Measurements from ENCODE around the gene TNFRSF4. TPM values are rescaled to one million over a fixed set of nuclear protein-coding genes. Genes with fewer than 3 reads are reported as not detected.

The TNFRSF4 gene
- total RNA-seq, 1 experiment from 2014 or later, result 0.37 TPM

GRCh38 chr1:1254667-1254998 lies 40.7 kb upstream of the TNFRSF4 start:
- DNase-seq (ENCODE audit: low read depth, low spot score), result no peak
- BruUV-seq (replicated peaks), result no TSS peak
- Histone ChIP-seq H3K36me3 (ENCODE audit: control insufficient read depth in 1 of 2, insufficient read depth in 2 of 2, low read length in 2 of 2) (peaks cover 11 to 34% of the 10 kb centered on the region in 2 experiments; a peak in 3 of 4 replicates), H3K9me2 (ENCODE audit: insufficient read depth) (no peaks in the 10 kb centered on the region), H3K4me1 (ENCODE audit: control insufficient read depth in 1 of 2, insufficient read depth in 2 of 2, low read length in 2 of 2) (peaks cover 4 to 8% of the 10 kb centered on the region in 2 experiments; a peak in 3 of 4 replicates), H3K9me3 (ENCODE audit: control insufficient read depth in 1 of 2, insufficient read depth in 1 of 2, low read depth in 1 of 2, low read length in 2 of 2) (no peaks in the 10 kb centered on the region), H3K79me2 (ENCODE audit: insufficient read depth, low read length) (no peaks in the 10 kb centered on the region; the same call in 1 of the 2 replicates), H3K9ac (ENCODE audit: low read length) (no peak overlapping the region), H3K27me3 (ENCODE audit: insufficient read depth, low read length) (no peaks in the 10 kb centered on the region), H2AFZ (ENCODE audit: low read depth, low read length, poor library complexity, severe bottlenecking) (no peak overlapping the region), H3K4me3 (replicated peaks in 1 of 2; ENCODE audit: low read depth in 1 of 2, low read length in 2 of 2) (no peak overlapping the region), H3K4me2 (ENCODE audit: low read length) (no peak overlapping the region), H3K27ac (ENCODE audit: low read depth, low read length) (no peak overlapping the region), H4K20me1 (ENCODE audit: insufficient read depth) (no peaks in the 10 kb centered on the region)
- no peak for ATAC-seq
- TF ChIP-seq JUND (IDR thresholded peaks at IDR 0.05), result no peak
- no peak for TF ChIP-seq YY1 (IDR thresholded peaks at IDR 0.05; ENCODE audit: extremely low read depth, insufficient replicate concordance, low read depth, low read length)
- no peak for TF ChIP-seq REST (IDR thresholded peaks at IDR 0.05; ENCODE audit: low read depth)
- TF ChIP-seq, protein P1, sequence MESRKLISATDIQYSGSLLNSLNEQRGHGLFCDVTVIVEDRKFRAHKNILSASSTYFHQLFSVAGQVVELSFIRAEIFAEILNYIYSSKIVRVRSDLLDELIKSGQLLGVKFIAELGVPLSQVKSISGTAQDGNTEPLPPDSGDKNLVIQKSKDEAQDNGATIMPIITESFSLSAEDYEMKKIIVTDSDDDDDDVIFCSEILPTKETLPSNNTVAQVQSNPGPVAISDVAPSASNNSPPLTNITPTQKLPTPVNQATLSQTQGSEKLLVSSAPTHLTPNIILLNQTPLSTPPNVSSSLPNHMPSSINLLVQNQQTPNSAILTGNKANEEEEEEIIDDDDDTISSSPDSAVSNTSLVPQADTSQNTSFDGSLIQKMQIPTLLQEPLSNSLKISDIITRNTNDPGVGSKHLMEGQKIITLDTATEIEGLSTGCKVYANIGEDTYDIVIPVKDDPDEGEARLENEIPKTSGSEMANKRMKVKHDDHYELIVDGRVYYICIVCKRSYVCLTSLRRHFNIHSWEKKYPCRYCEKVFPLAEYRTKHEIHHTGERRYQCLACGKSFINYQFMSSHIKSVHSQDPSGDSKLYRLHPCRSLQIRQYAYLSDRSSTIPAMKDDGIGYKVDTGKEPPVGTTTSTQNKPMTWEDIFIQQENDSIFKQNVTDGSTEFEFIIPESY (IDR thresholded peaks at IDR 0.05; ENCODE audit: extremely low read depth, insufficient replicate concordance, low read length), result no peak
- no peak for TF ChIP-seq RAD21 (IDR thresholded peaks at IDR 0.05; ENCODE audit: low read depth)
- TF ChIP-seq CEBPB (IDR thresholded peaks at IDR 0.05; ENCODE audit: low read depth), result no peak
- TF ChIP-seq POLR2A (IDR thresholded peaks at IDR 0.05; ENCODE audit: borderline replicate concordance, extremely low read depth, insufficient read depth, insufficient read length), result no peak
- TF ChIP-seq ZFX (IDR thresholded peaks at IDR 0.05), result no peak
- TF ChIP-seq SRF (IDR thresholded peaks at IDR 0.05; ENCODE audit: low read depth), result no peak
- TF ChIP-seq EZH2phosphoT487 (IDR thresholded peaks at IDR 0.05; ENCODE audit: borderline replicate concordance), result no peak
- TF ChIP-seq SIN3A (IDR thresholded peaks at IDR 0.05; ENCODE audit: low read depth), result no peak
- no peak for TF ChIP-seq EZH2 (IDR thresholded peaks at IDR 0.05)
- no peak for TF ChIP-seq ATF3 (IDR thresholded peaks at IDR 0.05)
- no peak for TF ChIP-seq CTCF (IDR thresholded peaks at IDR 0.05 in 2 of 3, conservative IDR thresholded peaks at IDR 0.05 in 1 of 3; ENCODE audit: borderline replicate concordance in 1 of 3, insufficient read depth in 1 of 3, low read depth in 2 of 3, low read length in 2 of 3)
- no peak for TF ChIP-seq ELF1 (IDR thresholded peaks at IDR 0.05; ENCODE audit: borderline replicate concordance, low read depth)
- TF ChIP-seq TCF7L2 (IDR thresholded peaks at IDR 0.05; ENCODE audit: borderline replicate concordance, extremely low read depth, insufficient read depth, insufficient read length), result no peak
- TF ChIP-seq CBX3 (IDR thresholded peaks at IDR 0.05; ENCODE audit: low read depth), result no peak
- TF ChIP-seq POLR2AphosphoS5 (IDR thresholded peaks at IDR 0.05; ENCODE audit: low read depth, low read length), result no peak
- TF ChIP-seq MAX (IDR thresholded peaks at IDR 0.05), result no peak
- intact Hi-C loops (cut with micrococcal nuclease), result no loop called here
- CTCF ChIA-PET, result no interaction called here
- POLR2A ChIA-PET, result no interaction called here
- RAD21 ChIA-PET (ENCODE audit: low non-redundant PET in 1 of 2, low total read pairs in 2 of 2, uncharacterized antibody in 2 of 2, unreplicated experiment in 2 of 2), result no interaction called here

Data from HCT116 (cell line).